H7 (cell line): ENCODE results near the gene SYNE3. TPM values are rescaled to one million over a fixed set of nuclear protein-coding genes. Genes with fewer than 3 reads are reported as not detected.

ENCODE experiments used
- DNase-seq: peaks from one replicate; pipeline ENCODE4 v3.0.0; 2012
- H3K27me3 ChIP-seq: 2 replicates; pipeline ENCODE4 v1.6.0; 2011; ENCODE audit warnings: mild to moderate bottlenecking, low read length; ENCODE audit not compliant: control insufficient read depth, insufficient read depth
- H3K36me3 ChIP-seq: replicated peaks from 2 replicates; pipeline ENCODE4 v1.5.1; 2011; ENCODE audit warnings: low read length; ENCODE audit not compliant: control insufficient read depth, insufficient read depth
- H3K4me3 ChIP-seq: 2 replicates; pipeline ENCODE4 v1.5.1; 2011; ENCODE audit warnings: low read depth, mild to moderate bottlenecking, control low read depth, low read length, moderate library complexity; ENCODE audit not compliant: insufficient read depth
- total RNA-seq: library from RNA; depleted of rRNA; stranded (reverse); fragments of >200 nt; shearing (Covaris generic); gene quantifications from 2 replicates; pipeline ENCODE4 v1.2.3, GENCODE V29; 2014

SYNE3 gene
- total RNA-seq, 1 experiment from 2014 or later: 0.31 TPM

- Histone ChIP-seq H3K27me3 (no peaks in the 10 kb centered on the region), H3K36me3 (no peaks in the 10 kb centered on the region), H3K4me3 (no peak overlapping the region)
- DNase-seq: no peak
Observed at GRCh38 chr14:95547272-95547625, 30.8 kb upstream of the SYNE3 start.

DNA sequence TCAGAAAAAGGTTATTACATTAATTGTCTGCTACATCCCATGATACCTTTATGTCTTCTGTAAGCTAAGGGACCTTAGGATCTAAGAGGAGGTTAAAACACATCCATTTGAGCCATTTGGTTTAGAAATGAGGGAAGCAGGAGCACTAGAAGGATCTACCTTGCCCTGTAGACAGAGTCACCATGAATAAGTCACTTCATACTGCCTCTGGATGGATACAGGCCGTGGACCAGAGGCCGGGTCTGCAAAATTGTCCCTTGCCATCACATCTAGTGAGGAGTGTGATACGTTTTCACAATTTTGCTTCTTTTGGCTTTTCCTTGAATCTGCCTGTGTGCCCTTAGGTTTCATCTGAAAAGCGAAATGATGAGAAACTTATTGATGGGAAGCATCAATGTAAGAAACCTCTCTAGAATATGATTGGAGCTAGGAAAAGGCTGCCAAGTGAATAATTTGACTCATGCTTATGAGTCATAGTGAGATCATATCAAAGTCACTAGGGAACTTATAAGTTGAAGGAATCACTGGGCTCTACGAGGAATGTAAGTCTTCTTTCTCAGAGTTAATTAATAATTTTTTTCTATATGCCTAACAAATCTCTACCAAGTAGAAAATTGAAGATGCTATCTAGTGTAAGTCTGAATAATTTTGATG is 29.2 kb upstream of the SYNE3 start:
- no peak overlapping the region for H3K4me3 ChIP-seq

GRCh38 chr14:95544588-95544987 is 28.1 kb upstream of the SYNE3 start:
- Histone ChIP-seq H3K4me3 (no peak overlapping the region), H3K36me3 (no peaks in the 10 kb centered on the region), H3K27me3 (no peaks in the 10 kb centered on the region)
- no peak for DNase-seq

More for the DNA sequence above, 29.2 kb upstream of the SYNE3 start:
- no peaks in the 10 kb centered on the region for H3K36me3 ChIP-seq
- H3K27me3 ChIP-seq: no peaks in the 10 kb centered on the region
- DNase-seq: no peak

DNA sequence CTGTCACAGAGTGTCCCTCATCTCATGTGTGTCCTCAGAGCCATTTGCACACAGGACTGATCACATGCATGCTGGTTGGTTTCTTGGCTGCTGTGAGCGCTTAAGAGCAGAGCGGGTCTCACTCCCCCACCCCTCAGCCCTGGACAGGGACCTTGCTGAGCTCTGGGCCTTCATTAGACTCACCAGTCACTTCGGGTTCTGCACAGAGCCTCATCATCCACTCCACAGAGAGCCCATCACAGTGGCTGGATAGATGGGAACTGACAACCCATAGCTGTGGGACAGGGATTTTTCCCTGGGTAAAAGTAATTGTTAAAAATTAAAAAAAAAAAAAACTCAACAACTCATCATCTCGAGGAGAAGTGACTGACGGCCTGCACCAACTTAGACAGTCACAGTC is 26.6 kb upstream of the SYNE3 start:
- no peak for DNase-seq
- H3K4me3 ChIP-seq: no peak overlapping the region
- no peaks in the 10 kb centered on the region for H3K27me3 ChIP-seq
- H3K36me3 ChIP-seq: no peaks in the 10 kb centered on the region

GRCh38 chr14:95541932-95542930 is 25.8 kb upstream of the SYNE3 start:
- DNase-seq: no peak
- H3K36me3 ChIP-seq: no peaks in the 10 kb centered on the region
- no peak overlapping the region for H3K4me3 ChIP-seq
- H3K27me3 ChIP-seq: no peaks in the 10 kb centered on the region

DNA sequence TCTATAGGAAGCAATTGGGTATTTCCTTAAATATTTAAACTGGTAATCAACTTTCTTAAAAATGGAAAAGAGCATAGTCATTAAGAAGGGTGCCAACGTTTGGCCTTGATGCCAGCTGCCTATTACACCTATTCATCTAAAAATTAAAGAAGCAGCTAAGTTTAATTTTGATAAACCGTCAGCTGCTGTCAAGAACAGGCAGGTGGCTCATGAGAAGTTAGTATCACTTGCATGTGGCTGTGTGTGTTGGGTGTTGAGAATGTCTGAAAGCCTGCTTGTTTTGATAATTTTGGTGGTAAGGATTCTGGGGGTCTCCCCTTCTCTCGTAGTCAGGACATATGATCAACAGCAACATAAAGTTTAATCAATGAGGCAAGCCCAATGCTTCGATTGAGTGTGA is 24.9 kb upstream of the SYNE3 start:
- no peak for DNase-seq
- Histone ChIP-seq H3K4me3 (no peak overlapping the region), H3K27me3 (no peaks in the 10 kb centered on the region), H3K36me3 (no peaks in the 10 kb centered on the region)

- no peak overlapping the region for H3K4me3 ChIP-seq
- no peaks in the 10 kb centered on the region for H3K27me3 ChIP-seq
- no peaks in the 10 kb centered on the region for H3K36me3 ChIP-seq
- DNase-seq: no peak
Observed at GRCh38 chr14:95540236-95540855, 23.9 kb upstream of the SYNE3 start.

DNA sequence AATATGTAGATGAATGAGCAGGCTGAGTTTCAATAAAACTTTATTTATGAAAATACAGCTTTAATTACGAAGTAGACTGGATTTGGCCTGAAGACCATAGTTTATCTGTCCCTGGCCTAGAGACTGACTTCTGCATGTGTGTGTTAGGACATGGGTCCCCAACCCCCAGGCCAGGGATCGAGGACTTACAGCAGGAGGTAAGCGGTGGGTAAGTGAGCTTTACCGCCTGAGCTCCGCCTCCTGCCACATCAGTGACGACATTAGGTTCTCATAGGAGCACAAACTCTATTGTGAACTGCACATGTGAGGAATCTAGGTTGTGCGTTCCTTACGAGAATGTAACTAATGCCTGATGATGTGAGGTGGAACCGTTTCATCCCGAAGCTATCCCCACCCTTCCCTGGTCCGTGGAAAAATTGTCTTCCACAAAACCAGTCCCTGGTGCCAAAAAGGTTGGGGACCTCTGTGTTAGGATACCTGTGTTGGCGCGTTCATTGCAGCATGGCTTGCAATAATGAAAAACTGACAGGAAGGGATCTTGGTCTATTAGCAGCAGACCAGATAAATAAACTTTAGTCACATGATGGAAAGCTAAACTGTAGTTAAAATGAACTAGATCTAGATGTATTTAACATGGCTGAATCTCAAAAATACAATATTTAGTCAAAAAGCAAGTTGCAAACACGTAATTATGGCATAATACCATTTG is 22.5 kb upstream of the SYNE3 start:
- no peak for DNase-seq
- H3K27me3 ChIP-seq: no peaks in the 10 kb centered on the region
- no peak overlapping the region for H3K4me3 ChIP-seq
- H3K36me3 ChIP-seq: no peaks in the 10 kb centered on the region

- Histone ChIP-seq H3K4me3 (no peak overlapping the region), H3K36me3 (peaks cover 1% of the 10 kb centered on the region; the same call in 1 of the 2 replicates), H3K27me3 (no peaks in the 10 kb centered on the region)
- DNase-seq: no peak
Observed at GRCh38 chr14:95537298-95538089, 21.0 kb upstream of the SYNE3 start.

- no peak for DNase-seq
- Histone ChIP-seq H3K27me3 (no peaks in the 10 kb centered on the region), H3K36me3 (peaks cover 3% of the 10 kb centered on the region), H3K4me3 (no peak overlapping the region)
Observed at GRCh38 chr14:95536671-95537070, 20.2 kb upstream of the SYNE3 start.

DNA sequence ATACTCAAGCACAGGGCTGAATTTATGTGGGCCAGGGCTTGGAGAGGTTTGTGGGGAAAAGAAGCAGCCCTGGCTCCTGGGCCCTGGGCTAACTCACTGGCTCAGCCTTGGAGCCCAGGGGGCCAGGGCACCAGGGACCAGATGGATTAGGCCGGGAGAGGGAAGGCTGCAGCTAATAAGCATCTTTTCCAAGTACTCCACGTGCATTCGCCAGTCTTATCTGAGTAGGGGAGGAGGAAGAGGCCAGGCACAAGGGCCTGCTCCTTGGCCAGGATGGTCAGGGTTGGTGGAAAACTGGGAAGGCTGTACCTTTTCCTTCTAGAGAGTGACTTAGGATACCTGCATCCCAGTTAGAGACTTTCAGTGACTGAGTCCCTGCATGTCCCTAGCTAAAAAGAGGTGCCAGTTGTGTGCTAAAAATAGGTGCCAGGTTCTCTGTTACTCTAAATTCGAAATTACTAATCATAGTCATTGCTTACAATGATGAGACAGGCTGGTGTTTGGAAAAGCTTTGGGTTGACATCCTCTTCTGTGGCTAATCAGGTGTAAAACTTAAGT is 19.7 kb upstream of the SYNE3 start:
- Histone ChIP-seq H3K4me3 (peak overlapping the region; percentile 92), H3K36me3 (peaks cover 3% of the 10 kb centered on the region), H3K27me3 (no peaks in the 10 kb centered on the region)
- DNase-seq: peak; percentile 43

- peak overlapping the region; percentile 92 for H3K4me3 ChIP-seq
- peak; percentile 68 for DNase-seq
- peaks cover 3% of the 10 kb centered on the region for H3K36me3 ChIP-seq
- H3K27me3 ChIP-seq: no peaks in the 10 kb centered on the region
Observed at GRCh38 chr14:95535226-95536021, 19.0 kb upstream of the SYNE3 start.
